NB4 (cell line): Measurements from ENCODE around the gene STOML1.

Experiments
- CTCF ChIP-seq: IDR thresholded peaks from one replicate; pipeline ENCODE4 v1.5.1; 2012; ENCODE audit warnings: low read depth, low read length
- MAX ChIP-seq: IDR thresholded peaks from 2 replicates; pipeline ENCODE4 v1.6.1; 2011; ENCODE audit warnings: low read depth, low read length

GRCh38 chr15:73969151-73969759 lies 22.8 kb downstream of the STOML1 start:
- no peak for TF ChIP-seq CTCF
- TF ChIP-seq MAX: no peak
